A549 (cell line): ENCODE measurements around the gene KRTAP4-11.
"Not testable (repeated sequence)": the region's sequence is repeated elsewhere in the genome, so short reads cannot be mapped to it uniquely, and the experiment has no call there.

Experiments
- CTCF ChIP-seq: fragments of >200 bp; sonication (Bioruptor Twin); formaldehyde crosslinking; IDR thresholded peaks from 3 replicates; pipeline ENCODE4 v1.5.1; 2016
- POLR2A ChIP-seq: IDR thresholded peaks from 2 replicates; pipeline ENCODE4 v1.6.1; 2012; ENCODE audit warnings: mild to moderate bottlenecking, low read length
- RFX5 ChIP-seq: fragments of 450-650 bp; IDR thresholded peaks from 2 replicates; pipeline ENCODE4 v1.7.1; 2014; ENCODE audit warnings: antibody characterized with exemption, mild to moderate bottlenecking, moderate library complexity

DNA sequence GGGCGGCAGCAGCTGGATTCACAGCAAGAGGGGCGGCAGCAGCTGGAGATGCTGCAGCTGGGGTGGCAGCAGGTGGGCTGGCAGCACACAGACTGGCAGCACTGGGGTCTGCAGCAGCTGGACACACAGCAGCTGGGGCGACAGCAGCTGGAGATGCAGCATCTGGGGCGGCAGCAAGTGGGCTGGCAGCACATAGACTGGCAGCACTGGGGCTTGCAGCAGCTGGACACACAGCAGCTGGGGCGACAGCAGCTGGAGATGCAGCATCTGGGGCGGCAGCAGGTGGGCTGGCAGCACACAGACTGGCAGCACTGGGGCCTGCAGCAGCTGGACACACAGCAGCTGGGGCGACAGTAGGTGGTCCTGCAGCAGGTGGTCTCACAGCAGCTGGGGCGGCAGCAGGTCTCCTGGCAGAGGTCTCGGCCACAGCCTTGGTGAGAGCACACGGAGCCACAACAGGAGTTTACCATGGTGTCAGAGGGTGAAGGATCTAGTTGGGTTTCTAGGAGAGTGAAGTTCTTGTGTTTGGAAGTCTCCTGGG, at the start of gene KRTAP4-11:
- TF ChIP-seq RFX5, CTCF, POLR2A: not testable (repeated sequence)
